Measurements from ENCODE around the gene BACE1-AS.

BACE1-AS gene

DNA sequence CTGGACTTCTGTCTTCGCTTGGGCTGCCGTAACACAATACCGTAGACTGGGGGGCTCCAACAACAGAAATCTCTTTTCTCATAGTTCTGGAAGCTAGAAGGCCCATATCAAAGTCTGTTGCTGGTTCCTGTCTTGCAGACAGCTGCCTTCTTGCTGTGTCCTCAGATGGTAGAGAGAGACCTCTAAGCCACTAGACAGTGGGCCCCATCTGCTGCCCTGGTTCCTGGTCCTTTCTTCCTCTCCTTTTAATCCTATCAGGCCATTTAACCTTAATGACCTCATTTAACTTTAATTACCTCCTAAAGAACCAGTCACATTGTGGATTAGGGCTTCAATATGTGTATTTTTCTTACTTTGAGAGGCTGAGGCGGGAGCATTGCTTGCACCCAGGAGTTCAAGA lies 45.9 kb downstream of the BACE1-AS start:
- no peak overlapping the region for H3K4me3 ChIP-seq (ENCODE audit: low read depth, low read length)
- in situ Hi-C loops (cut with HindIII; ENCODE audit: low sequenced_read_pairs), result no loop called here
- TF ChIP-seq, protein P1, sequence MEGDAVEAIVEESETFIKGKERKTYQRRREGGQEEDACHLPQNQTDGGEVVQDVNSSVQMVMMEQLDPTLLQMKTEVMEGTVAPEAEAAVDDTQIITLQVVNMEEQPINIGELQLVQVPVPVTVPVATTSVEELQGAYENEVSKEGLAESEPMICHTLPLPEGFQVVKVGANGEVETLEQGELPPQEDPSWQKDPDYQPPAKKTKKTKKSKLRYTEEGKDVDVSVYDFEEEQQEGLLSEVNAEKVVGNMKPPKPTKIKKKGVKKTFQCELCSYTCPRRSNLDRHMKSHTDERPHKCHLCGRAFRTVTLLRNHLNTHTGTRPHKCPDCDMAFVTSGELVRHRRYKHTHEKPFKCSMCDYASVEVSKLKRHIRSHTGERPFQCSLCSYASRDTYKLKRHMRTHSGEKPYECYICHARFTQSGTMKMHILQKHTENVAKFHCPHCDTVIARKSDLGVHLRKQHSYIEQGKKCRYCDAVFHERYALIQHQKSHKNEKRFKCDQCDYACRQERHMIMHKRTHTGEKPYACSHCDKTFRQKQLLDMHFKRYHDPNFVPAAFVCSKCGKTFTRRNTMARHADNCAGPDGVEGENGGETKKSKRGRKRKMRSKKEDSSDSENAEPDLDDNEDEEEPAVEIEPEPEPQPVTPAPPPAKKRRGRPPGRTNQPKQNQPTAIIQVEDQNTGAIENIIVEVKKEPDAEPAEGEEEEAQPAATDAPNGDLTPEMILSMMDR (IDR thresholded peaks at IDR 0.05; ENCODE audit: low read depth, low read length), result no peak
- no peak for DNase-seq (ENCODE audit: low read depth, low spot score)

Measured in astrocyte of the spinal cord (primary cell).